GM12874 (cell line): ENCODE results near the gene DNAJC22.

Experiments
- TF ChIP-seq, protein P1 (sequence below): IDR thresholded peaks from 2 replicates; pipeline ENCODE4 v1.5.1; 2011; ENCODE audit warnings: low read depth, mild to moderate bottlenecking, control low read depth, low read length, moderate library complexity; ENCODE audit not compliant: insufficient read depth

Gene DNAJC22

DNA sequence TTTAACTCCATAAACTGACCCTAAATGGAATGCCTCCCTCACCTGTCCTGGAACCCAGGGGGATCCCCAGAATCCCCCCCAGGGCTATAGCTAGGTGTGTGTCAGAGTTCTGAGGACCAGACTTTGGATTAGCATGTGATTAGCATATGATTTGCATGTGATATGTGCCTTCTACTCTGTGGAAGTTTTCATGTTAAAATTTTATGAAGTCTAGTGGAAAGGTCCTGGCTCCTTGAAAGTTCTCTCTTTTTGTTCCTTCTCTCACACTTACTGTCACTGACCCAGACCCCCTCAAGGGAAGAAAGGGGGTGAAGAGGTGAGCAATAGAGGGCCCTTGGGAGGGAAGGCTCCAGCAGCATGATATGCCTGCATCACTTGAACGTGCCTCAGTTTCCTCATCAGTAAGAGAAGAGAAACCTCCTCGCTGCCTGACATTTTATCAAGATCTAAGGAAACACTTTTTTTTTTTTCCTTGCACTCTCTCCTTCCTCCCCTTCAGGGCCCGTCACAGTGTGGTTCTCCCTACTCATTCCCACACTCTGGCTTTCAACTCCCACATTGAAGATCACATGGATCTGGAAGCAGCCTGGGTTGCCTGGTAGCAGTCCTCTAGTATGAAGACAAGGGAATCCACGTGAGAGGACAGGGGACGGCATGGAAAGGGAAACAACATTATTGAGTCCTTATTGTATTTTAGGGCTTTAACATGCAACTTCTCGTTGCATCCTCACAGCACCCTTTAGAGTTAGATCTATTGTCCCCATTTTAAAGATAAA lies 6.4 kb upstream of the DNAJC22 start:
- TF ChIP-seq, protein P1, sequence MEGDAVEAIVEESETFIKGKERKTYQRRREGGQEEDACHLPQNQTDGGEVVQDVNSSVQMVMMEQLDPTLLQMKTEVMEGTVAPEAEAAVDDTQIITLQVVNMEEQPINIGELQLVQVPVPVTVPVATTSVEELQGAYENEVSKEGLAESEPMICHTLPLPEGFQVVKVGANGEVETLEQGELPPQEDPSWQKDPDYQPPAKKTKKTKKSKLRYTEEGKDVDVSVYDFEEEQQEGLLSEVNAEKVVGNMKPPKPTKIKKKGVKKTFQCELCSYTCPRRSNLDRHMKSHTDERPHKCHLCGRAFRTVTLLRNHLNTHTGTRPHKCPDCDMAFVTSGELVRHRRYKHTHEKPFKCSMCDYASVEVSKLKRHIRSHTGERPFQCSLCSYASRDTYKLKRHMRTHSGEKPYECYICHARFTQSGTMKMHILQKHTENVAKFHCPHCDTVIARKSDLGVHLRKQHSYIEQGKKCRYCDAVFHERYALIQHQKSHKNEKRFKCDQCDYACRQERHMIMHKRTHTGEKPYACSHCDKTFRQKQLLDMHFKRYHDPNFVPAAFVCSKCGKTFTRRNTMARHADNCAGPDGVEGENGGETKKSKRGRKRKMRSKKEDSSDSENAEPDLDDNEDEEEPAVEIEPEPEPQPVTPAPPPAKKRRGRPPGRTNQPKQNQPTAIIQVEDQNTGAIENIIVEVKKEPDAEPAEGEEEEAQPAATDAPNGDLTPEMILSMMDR = no peak

DNA sequence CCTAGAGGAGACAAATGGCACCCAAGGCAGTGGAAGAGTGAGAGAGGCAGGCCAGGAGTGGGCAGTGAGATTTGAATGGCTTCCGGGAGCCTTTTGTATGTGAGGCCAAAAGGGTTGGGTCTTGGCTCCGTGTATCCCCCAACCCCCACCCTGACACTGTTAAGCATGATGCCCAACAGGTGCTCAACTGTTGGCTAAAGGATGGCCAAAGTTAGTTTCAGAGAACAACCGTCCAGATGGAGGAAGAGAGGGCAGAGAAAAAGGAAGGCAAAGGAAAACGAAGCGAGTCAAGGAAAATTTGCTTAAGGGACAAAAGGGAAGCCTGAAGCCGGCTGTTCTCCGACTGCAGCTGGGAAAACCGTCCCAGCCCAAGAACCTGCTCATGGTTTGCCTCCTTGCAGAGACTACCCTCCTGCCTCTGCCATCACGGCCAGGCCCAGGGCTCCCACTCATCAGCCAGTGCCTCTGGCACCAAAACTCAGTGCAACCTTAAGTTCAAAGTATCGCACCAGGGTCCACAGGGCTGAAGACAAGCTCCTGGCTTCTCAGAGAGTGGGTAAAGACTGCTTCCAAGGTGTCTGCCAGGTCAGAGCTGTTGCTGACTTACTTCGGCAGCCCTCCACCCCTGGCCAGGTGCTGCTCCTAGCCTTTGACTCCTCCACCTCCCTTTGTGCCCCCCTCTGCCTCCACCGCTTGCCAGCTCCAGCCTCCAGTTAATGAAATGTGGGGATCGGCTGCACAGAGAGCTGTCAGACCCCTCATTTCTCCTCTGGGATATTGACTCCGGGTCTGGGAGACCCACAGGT lies 5.5 kb upstream of the DNAJC22 start:
- TF ChIP-seq, protein P1 = no peak

DNA sequence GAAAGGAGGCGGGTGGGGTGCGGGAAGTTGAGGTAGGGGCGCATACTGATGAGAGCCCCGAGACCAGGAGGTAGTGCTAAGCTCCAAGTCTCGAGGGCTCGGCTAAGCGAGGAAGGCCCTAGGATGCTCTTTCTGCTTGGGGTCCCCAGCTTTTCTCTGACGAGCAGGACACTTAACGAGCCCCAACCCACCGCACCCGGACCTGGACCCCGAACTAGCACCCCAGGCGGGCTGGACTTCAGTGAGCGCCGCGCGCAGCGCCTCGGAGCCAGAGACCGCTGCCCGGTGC lies 5.0 kb upstream of the DNAJC22 start:
- TF ChIP-seq, protein P1 = no peak

DNA sequence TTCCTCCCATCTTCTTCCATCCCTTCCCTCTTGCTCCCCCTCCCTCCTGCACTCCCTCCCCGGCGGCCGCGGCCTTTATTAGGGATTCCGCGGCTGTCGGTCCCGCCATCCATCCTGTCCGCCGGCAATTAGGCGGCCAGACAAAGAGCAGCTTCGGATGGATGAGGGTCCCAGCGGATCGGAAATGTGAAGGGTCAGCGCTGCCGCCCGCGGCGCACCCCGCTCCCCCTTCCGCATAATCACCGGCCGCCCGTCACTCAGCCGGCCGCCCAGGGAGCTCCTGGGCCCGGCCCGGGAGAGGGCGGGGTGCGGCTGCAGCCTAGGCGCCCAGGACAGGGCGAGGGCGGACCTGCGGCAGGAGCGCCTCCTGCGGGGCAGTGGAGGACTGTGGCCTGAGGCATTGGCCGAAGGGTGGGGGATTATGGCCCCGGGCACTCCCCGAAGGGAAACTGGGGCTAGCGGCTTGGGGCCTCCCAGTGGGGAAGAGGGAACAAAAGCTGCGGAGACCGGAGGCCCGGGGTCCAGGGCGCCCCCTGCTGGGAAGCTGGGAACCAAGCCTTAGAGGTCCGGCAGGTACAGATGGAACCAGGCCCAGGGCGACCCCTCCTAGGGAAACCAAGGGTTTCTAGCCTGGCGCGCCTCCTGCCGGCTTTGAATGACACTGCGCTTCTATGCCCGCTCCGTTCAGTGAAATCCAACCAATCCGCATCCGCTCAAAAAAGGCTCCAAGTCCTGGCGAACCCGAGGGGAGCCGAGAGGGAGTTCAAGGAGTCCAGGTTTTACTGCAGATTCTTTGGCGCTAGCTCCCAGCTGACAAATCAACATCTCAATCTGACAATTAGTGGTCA lies 4.4 kb upstream of the DNAJC22 start:
- TF ChIP-seq, protein P1 = peak; percentile 90

DNA sequence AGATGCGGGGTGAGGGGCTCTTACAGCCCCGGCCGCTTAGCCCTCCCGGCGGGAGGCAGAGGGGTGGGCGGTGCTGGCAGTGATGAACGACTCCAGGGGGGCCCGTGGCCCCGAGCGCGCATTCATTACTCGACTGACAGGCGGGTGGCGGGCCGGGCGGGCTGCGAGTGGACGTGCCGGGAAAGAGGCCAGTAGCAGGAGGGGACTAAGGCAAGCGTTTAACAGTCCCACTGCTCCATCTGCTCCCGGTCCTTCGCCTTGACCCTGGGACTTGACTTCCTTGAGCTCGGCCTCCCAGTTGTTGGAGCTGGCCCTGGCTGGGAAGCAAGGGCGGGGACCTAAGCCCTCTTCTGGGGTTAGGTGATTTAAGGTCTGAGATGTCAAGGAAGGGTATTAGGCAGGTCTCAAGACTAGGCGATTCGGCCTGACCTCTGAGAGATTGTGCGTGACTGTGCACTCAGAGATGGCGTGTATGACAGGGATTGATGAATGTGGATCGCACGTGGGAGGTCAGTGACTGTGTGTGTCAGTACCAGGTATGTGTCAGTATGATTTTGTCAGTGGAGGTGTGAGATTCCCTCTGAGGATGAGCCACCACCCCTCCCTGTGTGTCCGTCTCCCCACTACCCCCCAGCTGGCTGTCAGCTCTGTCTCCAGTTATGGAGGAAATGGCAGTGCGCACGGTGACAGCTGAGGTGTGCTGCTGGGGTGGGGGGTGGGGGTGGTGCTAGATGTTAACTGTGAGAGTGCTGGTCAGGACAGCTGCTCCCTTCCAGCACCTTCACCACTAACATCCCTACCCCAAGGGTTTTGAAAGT lies 3.6 kb upstream of the DNAJC22 start:
- TF ChIP-seq, protein P1 = no peak

DNA sequence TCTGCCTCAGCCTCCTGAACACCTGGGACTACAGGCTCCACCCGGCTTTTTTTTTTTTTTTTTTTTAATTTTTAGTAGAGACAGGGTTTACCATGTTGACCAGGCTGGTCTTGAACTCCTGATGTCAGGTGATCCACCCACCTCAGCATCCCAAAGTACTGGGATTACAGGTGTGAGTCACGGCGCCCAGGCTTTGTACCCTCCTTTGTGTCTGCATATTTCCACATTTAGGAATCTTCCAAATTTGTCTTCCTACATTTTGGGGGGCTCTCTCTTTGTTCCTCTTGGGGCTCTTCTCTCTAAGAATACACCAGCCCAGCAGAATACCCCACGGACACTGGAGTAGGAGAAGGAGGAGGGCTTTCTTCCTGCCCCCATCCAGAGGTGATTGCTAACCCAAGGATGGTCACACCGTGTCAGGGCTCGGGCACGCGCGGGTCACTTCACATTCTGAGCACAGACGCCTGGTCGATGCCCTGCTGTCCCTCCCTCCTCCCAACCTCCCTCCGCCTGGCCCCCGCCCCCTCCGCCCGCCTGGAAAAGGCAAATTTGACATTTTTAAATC lies 2.1 kb upstream of the DNAJC22 start:
- TF ChIP-seq, protein P1 = no peak
